ENCODE measurements around the gene IQSEC3.

IQSEC3 gene

GRCh38 chr12:208813-209212 lies 142.2 kb downstream of the IQSEC3 start:
- peaks cover 29% of the 10 kb centered on the region for H3K27me3 ChIP-seq (ENCODE audit: insufficient read depth, poor library complexity, severe bottlenecking)
- TF ChIP-seq, protein P1, sequence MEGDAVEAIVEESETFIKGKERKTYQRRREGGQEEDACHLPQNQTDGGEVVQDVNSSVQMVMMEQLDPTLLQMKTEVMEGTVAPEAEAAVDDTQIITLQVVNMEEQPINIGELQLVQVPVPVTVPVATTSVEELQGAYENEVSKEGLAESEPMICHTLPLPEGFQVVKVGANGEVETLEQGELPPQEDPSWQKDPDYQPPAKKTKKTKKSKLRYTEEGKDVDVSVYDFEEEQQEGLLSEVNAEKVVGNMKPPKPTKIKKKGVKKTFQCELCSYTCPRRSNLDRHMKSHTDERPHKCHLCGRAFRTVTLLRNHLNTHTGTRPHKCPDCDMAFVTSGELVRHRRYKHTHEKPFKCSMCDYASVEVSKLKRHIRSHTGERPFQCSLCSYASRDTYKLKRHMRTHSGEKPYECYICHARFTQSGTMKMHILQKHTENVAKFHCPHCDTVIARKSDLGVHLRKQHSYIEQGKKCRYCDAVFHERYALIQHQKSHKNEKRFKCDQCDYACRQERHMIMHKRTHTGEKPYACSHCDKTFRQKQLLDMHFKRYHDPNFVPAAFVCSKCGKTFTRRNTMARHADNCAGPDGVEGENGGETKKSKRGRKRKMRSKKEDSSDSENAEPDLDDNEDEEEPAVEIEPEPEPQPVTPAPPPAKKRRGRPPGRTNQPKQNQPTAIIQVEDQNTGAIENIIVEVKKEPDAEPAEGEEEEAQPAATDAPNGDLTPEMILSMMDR (IDR thresholded peaks at IDR 0.05; ENCODE audit: poor library complexity, severe bottlenecking) = no peak
- no peaks in the 10 kb centered on the region for H3K4me1 ChIP-seq (ENCODE audit: insufficient read depth, poor library complexity, severe bottlenecking)
- ATAC-seq (ENCODE audit: low read depth) = no peak
- H3K36me3 ChIP-seq (ENCODE audit: low read depth) = no peaks in the 10 kb centered on the region
- H3K4me3 ChIP-seq (ENCODE audit: severe bottlenecking) = no peak overlapping the region
- no peak overlapping the region for H3K27ac ChIP-seq (ENCODE audit: poor library complexity, severe bottlenecking)
- no peak for DNase-seq (ENCODE audit: low spot score)
- H3K9me3 ChIP-seq (ENCODE audit: severe bottlenecking) = no peaks in the 10 kb centered on the region

DNA sequence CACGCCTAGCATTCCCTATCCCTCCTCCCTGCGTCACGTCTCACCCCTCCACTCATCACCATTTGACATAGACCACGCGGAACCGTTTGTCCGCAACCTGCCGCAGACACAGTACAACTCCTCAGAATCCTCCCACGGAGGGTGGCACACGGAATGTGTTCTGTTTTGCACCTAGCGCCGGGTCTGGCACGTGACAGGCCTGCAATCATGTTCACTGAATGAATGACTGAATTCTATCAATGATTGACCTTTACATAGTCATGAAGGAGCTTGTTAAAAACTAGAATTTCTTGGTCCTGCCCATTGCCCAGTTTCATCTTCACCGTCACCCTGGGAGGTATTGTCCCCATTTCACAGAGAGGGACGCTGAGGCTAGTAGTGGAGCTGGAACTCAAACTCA lies 142.7 kb downstream of the IQSEC3 start:
- H3K36me3 ChIP-seq (ENCODE audit: low read depth) = no peaks in the 10 kb centered on the region
- DNase-seq (ENCODE audit: low spot score) (no peak), ATAC-seq (ENCODE audit: low read depth) (no peak)
- no peaks in the 10 kb centered on the region for H3K9me3 ChIP-seq (ENCODE audit: severe bottlenecking)
- TF ChIP-seq, protein P1 (IDR thresholded peaks at IDR 0.05; ENCODE audit: poor library complexity, severe bottlenecking) = no peak
- H3K27me3 ChIP-seq (ENCODE audit: insufficient read depth, poor library complexity, severe bottlenecking) = peaks cover 29% of the 10 kb centered on the region
- H3K4me1 ChIP-seq (ENCODE audit: insufficient read depth, poor library complexity, severe bottlenecking) = no peaks in the 10 kb centered on the region
- H3K4me3 ChIP-seq (ENCODE audit: severe bottlenecking) = no peak overlapping the region
- no peak overlapping the region for H3K27ac ChIP-seq (ENCODE audit: poor library complexity, severe bottlenecking)

- DNase-seq (ENCODE audit: low spot score) (no peak), ATAC-seq (ENCODE audit: low read depth) (no peak)
- Histone ChIP-seq H3K4me3 (ENCODE audit: severe bottlenecking) (no peak overlapping the region), H3K36me3 (ENCODE audit: low read depth) (no peaks in the 10 kb centered on the region), H3K27ac (ENCODE audit: poor library complexity, severe bottlenecking) (no peak overlapping the region), H3K4me1 (ENCODE audit: insufficient read depth, poor library complexity, severe bottlenecking) (no peaks in the 10 kb centered on the region), H3K9me3 (ENCODE audit: severe bottlenecking) (no peaks in the 10 kb centered on the region), H3K27me3 (ENCODE audit: insufficient read depth, poor library complexity, severe bottlenecking) (peaks cover 26% of the 10 kb centered on the region)
- TF ChIP-seq, protein P1 (IDR thresholded peaks at IDR 0.05; ENCODE audit: poor library complexity, severe bottlenecking) = no peak
Observed at GRCh38 chr12:209851-210250, 143.3 kb downstream of the IQSEC3 start.

- Histone ChIP-seq H3K27me3 (ENCODE audit: insufficient read depth, poor library complexity, severe bottlenecking) (peaks cover 24% of the 10 kb centered on the region), H3K4me1 (ENCODE audit: insufficient read depth, poor library complexity, severe bottlenecking) (no peaks in the 10 kb centered on the region), H3K36me3 (ENCODE audit: low read depth) (no peaks in the 10 kb centered on the region), H3K4me3 (ENCODE audit: severe bottlenecking) (no peak overlapping the region), H3K27ac (ENCODE audit: poor library complexity, severe bottlenecking) (no peak overlapping the region), H3K9me3 (ENCODE audit: severe bottlenecking) (no peaks in the 10 kb centered on the region)
- TF ChIP-seq, protein P1 (IDR thresholded peaks at IDR 0.05; ENCODE audit: poor library complexity, severe bottlenecking) = no peak
- DNase-seq (ENCODE audit: low spot score) = no peak
- no peak for ATAC-seq (ENCODE audit: low read depth)
Observed at GRCh38 chr12:210277-211141, 143.9 kb downstream of the IQSEC3 start.

GRCh38 chr12:211142-211465 lies 144.5 kb downstream of the IQSEC3 start:
- no peak for ATAC-seq (ENCODE audit: low read depth)
- H3K4me3 ChIP-seq (ENCODE audit: severe bottlenecking) = no peak overlapping the region

More at GRCh38 chr12:211142-211465, 144.5 kb downstream of the IQSEC3 start:
- TF ChIP-seq, protein P1 (IDR thresholded peaks at IDR 0.05; ENCODE audit: poor library complexity, severe bottlenecking) = no peak
- H3K27me3 ChIP-seq (ENCODE audit: insufficient read depth, poor library complexity, severe bottlenecking) = peaks cover 24% of the 10 kb centered on the region
- no peaks in the 10 kb centered on the region for H3K36me3 ChIP-seq (ENCODE audit: low read depth)
- H3K9me3 ChIP-seq (ENCODE audit: severe bottlenecking) = no peaks in the 10 kb centered on the region
- H3K4me1 ChIP-seq (ENCODE audit: insufficient read depth, poor library complexity, severe bottlenecking) = no peaks in the 10 kb centered on the region
- no peak for DNase-seq (ENCODE audit: low spot score)
- no peak overlapping the region for H3K27ac ChIP-seq (ENCODE audit: poor library complexity, severe bottlenecking)

Data from RWPE2 (cell line).